ENCODE data around the gene FFAR1.

The FFAR1 gene

GRCh38 chr19:35347171-35347929 lies at the start of gene FFAR1:
Gene FFAR1 (plus strand): TSS chr19:35347902. CDS start chr19:35351552, 3,650 bp downstream.
- peak; percentile 96 for DNase-seq (ENCODE audit: low read depth)
- no peak for TF ChIP-seq CTCF (IDR thresholded peaks at IDR 0.05; ENCODE audit: insufficient read depth, low read depth, low read length, missing control alignments)
- H3K4me3 ChIP-seq (ENCODE audit: low read depth, low read length) = peak within 1 kb of the TSS; percentile 40

GRCh38 chr19:35297922-35298321 lies 49.8 kb upstream of the FFAR1 start:
- TF ChIP-seq CTCF (IDR thresholded peaks at IDR 0.05; ENCODE audit: insufficient read depth, low read depth, low read length, missing control alignments) = no peak
- DNase-seq (ENCODE audit: low read depth) = no peak
- H3K4me3 ChIP-seq (ENCODE audit: low read depth, low read length) = no peak overlapping the region

GRCh38 chr19:35298561-35298972 lies 49.1 kb upstream of the FFAR1 start:
- no peak for DNase-seq (ENCODE audit: low read depth)
- no peak for TF ChIP-seq CTCF (IDR thresholded peaks at IDR 0.05; ENCODE audit: insufficient read depth, low read depth, low read length, missing control alignments)
- no peak overlapping the region for H3K4me3 ChIP-seq (ENCODE audit: low read depth, low read length)

GRCh38 chr19:35299523-35300338 lies 48.0 kb upstream of the FFAR1 start:
- no peak for DNase-seq (ENCODE audit: low read depth)
- no peak for TF ChIP-seq CTCF (IDR thresholded peaks at IDR 0.05; ENCODE audit: insufficient read depth, low read depth, low read length, missing control alignments)
- no peak overlapping the region for H3K4me3 ChIP-seq (ENCODE audit: low read depth, low read length)

- no peak for DNase-seq (ENCODE audit: low read depth)
- no peak overlapping the region for H3K4me3 ChIP-seq (ENCODE audit: low read depth, low read length)
- no peak for TF ChIP-seq CTCF (IDR thresholded peaks at IDR 0.05; ENCODE audit: insufficient read depth, low read depth, low read length, missing control alignments)
These were observed 47.4 kb upstream of the FFAR1 start for GRCh38 chr19:35300339-35300649.

- TF ChIP-seq CTCF (IDR thresholded peaks at IDR 0.05; ENCODE audit: insufficient read depth, low read depth, low read length, missing control alignments) = no peak
- no peak for DNase-seq (ENCODE audit: low read depth)
- H3K4me3 ChIP-seq (ENCODE audit: low read depth, low read length) = no peak overlapping the region
These were observed 45.7 kb upstream of the FFAR1 start for GRCh38 chr19:35301961-35302360.

Measured in GM12865 (cell line).